ENCODE measurements around the gene SHF. TPM values are rescaled to one million over a fixed set of nuclear protein-coding genes. Genes with fewer than 3 reads are reported as not detected.

The SHF gene
- total and polyA plus RNA-seq, 2 donors (not counting 3 experiments of a cell fraction or from before 2014, with no cell fraction given) = 2.8 to 5.2 TPM

DNA sequence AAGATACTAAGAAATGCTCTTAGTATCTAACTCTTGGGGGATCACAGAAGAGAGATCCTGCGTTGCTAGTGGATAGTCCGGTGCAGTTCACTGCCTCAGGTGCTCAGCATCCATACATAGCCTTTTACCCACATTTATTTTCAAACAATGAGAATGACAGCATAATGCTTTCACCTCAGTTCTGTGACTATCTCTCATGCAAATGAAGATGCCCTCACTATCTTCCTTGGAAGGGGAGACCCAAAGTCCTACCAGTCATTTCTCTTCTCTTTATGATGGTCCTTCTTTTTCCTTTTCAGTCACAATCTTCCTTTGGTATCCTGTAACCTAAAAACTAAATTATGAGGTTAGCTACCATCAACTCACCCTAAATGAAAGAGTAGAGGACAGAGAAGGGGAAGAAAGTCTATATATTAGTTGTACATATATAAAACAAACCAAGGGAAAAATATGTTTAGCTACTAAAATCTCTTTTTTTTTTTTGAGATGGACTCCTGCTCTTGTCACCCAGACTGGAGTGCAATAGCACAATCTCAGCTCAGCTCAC is 33.4 kb upstream of the SHF start:
- Histone ChIP-seq H3K4me2 (ENCODE audit: insufficient read depth, low read length) (no peak overlapping the region), H4K20me1 (replicated peaks; ENCODE audit: control insufficient read depth, extremely low read depth, insufficient read depth, low read length) (no peaks in the 10 kb centered on the region), H3K9me1 (replicated peaks; ENCODE audit: control insufficient read depth, extremely low read depth, insufficient read depth, low read length) (no peaks in the 10 kb centered on the region), H3K27ac (ENCODE audit: insufficient read depth, low read depth, low read length) (no peak overlapping the region), H3K27me3 (ENCODE audit: control insufficient read depth in 2 of 2, insufficient read depth in 2 of 2, low read length in 2 of 2) (peaks cover 3 to 8% of the 10 kb centered on the region in 2 experiments), H3K4me1 (ENCODE audit: control insufficient read depth, extremely low read depth, insufficient read depth, low read length) (no peaks in the 10 kb centered on the region), H3K9me3 (replicated peaks; ENCODE audit: control insufficient read depth, insufficient read depth, low read length) (no peaks in the 10 kb centered on the region), H3K4me3 (replicated peaks in 1 of 3; ENCODE audit: insufficient read depth in 1 of 3, low read depth in 1 of 3, low read length in 3 of 3) (no peak overlapping the region), H3K79me2 (ENCODE audit: control insufficient read depth, insufficient read depth, low read length) (no peaks in the 10 kb centered on the region), H3K9ac (replicated peaks; ENCODE audit: extremely low read depth, insufficient read depth, low read length) (no peak overlapping the region), H2AFZ (ENCODE audit: low read depth, low read length) (no peak overlapping the region), H3K36me3 (ENCODE audit: control insufficient read depth in 2 of 2, extremely low read depth in 1 of 2, insufficient read depth in 2 of 2, low read length in 2 of 2) (no peaks in the 10 kb centered on the region)
- dilution Hi-C loops (cut with MboI; ENCODE audit: extremely low pct_ligation_motif_present, low sequenced_read_pairs) = no loop called here
- intact Hi-C loops (cut with micrococcal nuclease) = no loop called here
- FAIRE-seq (no peak), DNase-seq (ENCODE audit: low read depth, low spot score) (no peak)
- TF ChIP-seq MYC (IDR thresholded peaks at IDR 0.05; ENCODE audit: low read depth, low read length) (no peak), GATA2 (IDR thresholded peaks at IDR 0.05; ENCODE audit: insufficient read depth, insufficient read length, low read depth, low read length) (no peak)
- TF ChIP-seq, protein P1, sequence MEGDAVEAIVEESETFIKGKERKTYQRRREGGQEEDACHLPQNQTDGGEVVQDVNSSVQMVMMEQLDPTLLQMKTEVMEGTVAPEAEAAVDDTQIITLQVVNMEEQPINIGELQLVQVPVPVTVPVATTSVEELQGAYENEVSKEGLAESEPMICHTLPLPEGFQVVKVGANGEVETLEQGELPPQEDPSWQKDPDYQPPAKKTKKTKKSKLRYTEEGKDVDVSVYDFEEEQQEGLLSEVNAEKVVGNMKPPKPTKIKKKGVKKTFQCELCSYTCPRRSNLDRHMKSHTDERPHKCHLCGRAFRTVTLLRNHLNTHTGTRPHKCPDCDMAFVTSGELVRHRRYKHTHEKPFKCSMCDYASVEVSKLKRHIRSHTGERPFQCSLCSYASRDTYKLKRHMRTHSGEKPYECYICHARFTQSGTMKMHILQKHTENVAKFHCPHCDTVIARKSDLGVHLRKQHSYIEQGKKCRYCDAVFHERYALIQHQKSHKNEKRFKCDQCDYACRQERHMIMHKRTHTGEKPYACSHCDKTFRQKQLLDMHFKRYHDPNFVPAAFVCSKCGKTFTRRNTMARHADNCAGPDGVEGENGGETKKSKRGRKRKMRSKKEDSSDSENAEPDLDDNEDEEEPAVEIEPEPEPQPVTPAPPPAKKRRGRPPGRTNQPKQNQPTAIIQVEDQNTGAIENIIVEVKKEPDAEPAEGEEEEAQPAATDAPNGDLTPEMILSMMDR (IDR thresholded peaks at IDR 0.05; ENCODE audit: extremely low read depth in 1 of 2, insufficient read depth in 1 of 2, low read depth in 1 of 2, low read length in 2 of 2) = no peak
- ChIA-PET POLR2A (no interaction called here), CTCF (interaction anchor here (1.4 to 2.2 kb wide), 2 partner anchors 10 to 16 kb away, joined by 4 to 7 read pairs; no protein-coding TSS in a partner anchor)
- BruUV-seq (replicated peaks) = no TSS peak

DNA sequence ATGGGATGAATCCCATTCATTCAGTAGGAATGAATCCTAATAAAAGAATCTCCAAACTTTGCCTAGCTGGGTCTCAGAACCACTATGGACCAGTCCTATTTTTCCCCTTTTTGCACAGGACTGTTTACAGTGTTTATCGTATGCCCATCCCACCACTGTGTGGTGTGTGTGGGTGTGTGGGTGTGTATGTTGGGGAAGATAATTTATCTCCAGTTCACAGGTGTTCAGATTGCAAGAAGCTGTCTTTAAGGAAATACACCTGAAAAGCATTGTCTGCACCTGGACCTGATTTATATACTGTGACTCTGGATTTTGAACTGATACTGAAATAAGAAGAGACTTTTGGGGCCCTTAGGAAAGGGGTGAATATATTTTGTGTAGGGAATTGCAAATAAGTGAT is 24.7 kb upstream of the SHF start:
- ChIA-PET POLR2A (no interaction called here), CTCF (interaction anchor here (1.4 to 1.5 kb wide), 2 partner anchors 8 kb away, joined by 4 read pairs; no protein-coding TSS in a partner anchor)
- H3K27me3 ChIP-seq (ENCODE audit: control insufficient read depth in 2 of 2, insufficient read depth in 2 of 2, low read length in 2 of 2) = peaks cover 2 to 6% of the 10 kb centered on the region in 2 experiments
- no peaks in the 10 kb centered on the region for H3K9me3 ChIP-seq (replicated peaks; ENCODE audit: control insufficient read depth, insufficient read depth, low read length)
- no peak overlapping the region for H3K4me2 ChIP-seq (ENCODE audit: insufficient read depth, low read length)
- FAIRE-seq = no peak
- H3K9ac ChIP-seq (replicated peaks; ENCODE audit: extremely low read depth, insufficient read depth, low read length) = no peak overlapping the region
- H3K4me1 ChIP-seq (ENCODE audit: control insufficient read depth, extremely low read depth, insufficient read depth, low read length) = no peaks in the 10 kb centered on the region
- no peaks in the 10 kb centered on the region for H4K20me1 ChIP-seq (replicated peaks; ENCODE audit: control insufficient read depth, extremely low read depth, insufficient read depth, low read length)
- DNase-seq (ENCODE audit: low read depth, low spot score) = no peak
- no peak overlapping the region for H3K4me3 ChIP-seq (replicated peaks in 1 of 3; ENCODE audit: insufficient read depth in 1 of 3, low read depth in 1 of 3, low read length in 3 of 3)
- no peak overlapping the region for H2AFZ ChIP-seq (ENCODE audit: low read depth, low read length)
- H3K27ac ChIP-seq (ENCODE audit: insufficient read depth, low read depth, low read length) = no peak overlapping the region
- dilution Hi-C loops (cut with MboI; ENCODE audit: extremely low pct_ligation_motif_present, low sequenced_read_pairs) = no loop called here
- no peaks in the 10 kb centered on the region for H3K79me2 ChIP-seq (ENCODE audit: control insufficient read depth, insufficient read depth, low read length)
- no peaks in the 10 kb centered on the region for H3K36me3 ChIP-seq (ENCODE audit: control insufficient read depth in 2 of 2, extremely low read depth in 1 of 2, insufficient read depth in 2 of 2, low read length in 2 of 2)
- TF ChIP-seq EZH2 (IDR thresholded peaks at IDR 0.05; ENCODE audit: borderline replicate concordance, low read depth, low read length, severe bottlenecking) (no peak), JUN (IDR thresholded peaks at IDR 0.05; ENCODE audit: borderline replicate concordance, insufficient read depth, insufficient read length, low read depth) (no peak), MYC (IDR thresholded peaks at IDR 0.05; ENCODE audit: low read depth, low read length) (no peak), POLR2AphosphoS5 (IDR thresholded peaks at IDR 0.05; ENCODE audit: insufficient read depth, low read depth, low read length) (no peak), GATA2 (IDR thresholded peaks at IDR 0.05; ENCODE audit: insufficient read depth, insufficient read length, low read depth, low read length) (no peak), FOS (IDR thresholded peaks at IDR 0.05; ENCODE audit: borderline replicate concordance, insufficient read depth, low read length) (no peak)
- TF ChIP-seq, protein P1 (IDR thresholded peaks at IDR 0.05; ENCODE audit: extremely low read depth in 1 of 2, insufficient read depth in 1 of 2, low read depth in 1 of 2, low read length in 2 of 2) = no peak
- TF ChIP-seq, protein P2, sequence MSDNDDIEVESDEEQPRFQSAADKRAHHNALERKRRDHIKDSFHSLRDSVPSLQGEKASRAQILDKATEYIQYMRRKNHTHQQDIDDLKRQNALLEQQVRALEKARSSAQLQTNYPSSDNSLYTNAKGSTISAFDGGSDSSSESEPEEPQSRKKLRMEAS (IDR thresholded peaks at IDR 0.05; ENCODE audit: insufficient read depth, insufficient read length) = no peak
- no TSS peak for BruUV-seq (replicated peaks)
- no peaks in the 10 kb centered on the region for H3K9me1 ChIP-seq (replicated peaks; ENCODE audit: control insufficient read depth, extremely low read depth, insufficient read depth, low read length)
- intact Hi-C loops (cut with micrococcal nuclease) = no loop called here

Data from endothelial cell of umbilical vein (primary cell).